ENCODE data around the gene HOXA6. TPM values are rescaled to one million over a fixed set of nuclear protein-coding genes. Genes with fewer than 3 reads are reported as not detected.

HOXA6 gene
- polyA plus RNA-seq, 1 experiment, result 0.77 TPM

DNA sequence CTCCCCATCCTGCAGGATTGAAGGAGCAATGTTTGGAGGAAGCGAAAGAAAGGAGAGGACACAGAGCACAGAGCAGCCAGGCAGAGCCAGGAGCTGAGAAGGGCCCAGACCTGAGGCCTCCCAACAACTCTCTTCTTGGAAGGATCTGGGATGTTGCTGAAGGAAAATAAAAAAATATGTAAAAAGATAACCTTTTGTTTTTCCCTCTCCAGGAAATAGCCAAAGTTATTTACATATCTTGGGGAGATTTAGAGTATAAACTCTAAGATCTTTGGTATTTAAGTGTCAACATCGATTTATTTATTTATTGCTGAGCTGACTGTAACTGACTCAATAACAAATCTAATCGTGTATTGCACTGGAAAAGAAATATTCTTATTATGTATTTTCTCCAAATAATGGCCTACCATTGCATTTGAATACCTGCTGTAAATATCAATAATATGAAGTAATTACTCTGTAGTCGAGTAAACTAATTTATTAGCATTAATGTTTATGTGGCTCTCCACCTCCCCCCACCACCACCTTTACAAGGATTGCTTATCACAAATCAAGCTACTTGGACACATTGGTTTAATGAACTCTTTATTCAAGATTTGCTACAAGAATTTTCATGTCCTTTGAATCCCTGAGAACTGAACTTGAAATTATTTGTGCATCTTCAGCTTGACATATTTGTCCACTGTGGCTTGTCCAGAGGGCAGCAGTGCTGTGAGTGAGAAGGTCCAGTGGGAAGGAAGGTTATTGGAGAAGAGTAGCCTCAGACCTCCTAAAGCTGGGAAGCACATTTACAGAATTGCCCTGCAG, 39.3 kb upstream of the HOXA6 start:
- ChIA-PET POLR2A (interaction anchor here (0.6 to 1.7 kb wide), 6 partner anchors 8 to 579 kb away, joined by 3 to 11 read pairs (median 7); no protein-coding TSS in a partner anchor), CTCF (interaction anchor here (1.1 to 12.5 kb wide), 7 partner anchors 9 to 884 kb away, joined by 3 to 187 read pairs (median 6); partner anchors contain the start of genes HOXA10 and HOXA9)
- peak overlapping the region; percentile 88 for H3K4me3 ChIP-seq (ENCODE audit: low read depth, low read length)
- peak; percentile 51 for DNase-seq (ENCODE audit: low read depth)
- peaks cover 6% of the 10 kb centered on the region for H3K36me3 ChIP-seq (ENCODE audit: control insufficient read depth, insufficient read depth, low read length)
- H3K27me3 ChIP-seq (ENCODE audit: control insufficient read depth, insufficient read depth, low read length), result no peaks in the 10 kb centered on the region
- TF ChIP-seq, protein P1, sequence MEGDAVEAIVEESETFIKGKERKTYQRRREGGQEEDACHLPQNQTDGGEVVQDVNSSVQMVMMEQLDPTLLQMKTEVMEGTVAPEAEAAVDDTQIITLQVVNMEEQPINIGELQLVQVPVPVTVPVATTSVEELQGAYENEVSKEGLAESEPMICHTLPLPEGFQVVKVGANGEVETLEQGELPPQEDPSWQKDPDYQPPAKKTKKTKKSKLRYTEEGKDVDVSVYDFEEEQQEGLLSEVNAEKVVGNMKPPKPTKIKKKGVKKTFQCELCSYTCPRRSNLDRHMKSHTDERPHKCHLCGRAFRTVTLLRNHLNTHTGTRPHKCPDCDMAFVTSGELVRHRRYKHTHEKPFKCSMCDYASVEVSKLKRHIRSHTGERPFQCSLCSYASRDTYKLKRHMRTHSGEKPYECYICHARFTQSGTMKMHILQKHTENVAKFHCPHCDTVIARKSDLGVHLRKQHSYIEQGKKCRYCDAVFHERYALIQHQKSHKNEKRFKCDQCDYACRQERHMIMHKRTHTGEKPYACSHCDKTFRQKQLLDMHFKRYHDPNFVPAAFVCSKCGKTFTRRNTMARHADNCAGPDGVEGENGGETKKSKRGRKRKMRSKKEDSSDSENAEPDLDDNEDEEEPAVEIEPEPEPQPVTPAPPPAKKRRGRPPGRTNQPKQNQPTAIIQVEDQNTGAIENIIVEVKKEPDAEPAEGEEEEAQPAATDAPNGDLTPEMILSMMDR (IDR thresholded peaks at IDR 0.05; ENCODE audit: insufficient read depth, low read depth, low read length), result no peak

DNA sequence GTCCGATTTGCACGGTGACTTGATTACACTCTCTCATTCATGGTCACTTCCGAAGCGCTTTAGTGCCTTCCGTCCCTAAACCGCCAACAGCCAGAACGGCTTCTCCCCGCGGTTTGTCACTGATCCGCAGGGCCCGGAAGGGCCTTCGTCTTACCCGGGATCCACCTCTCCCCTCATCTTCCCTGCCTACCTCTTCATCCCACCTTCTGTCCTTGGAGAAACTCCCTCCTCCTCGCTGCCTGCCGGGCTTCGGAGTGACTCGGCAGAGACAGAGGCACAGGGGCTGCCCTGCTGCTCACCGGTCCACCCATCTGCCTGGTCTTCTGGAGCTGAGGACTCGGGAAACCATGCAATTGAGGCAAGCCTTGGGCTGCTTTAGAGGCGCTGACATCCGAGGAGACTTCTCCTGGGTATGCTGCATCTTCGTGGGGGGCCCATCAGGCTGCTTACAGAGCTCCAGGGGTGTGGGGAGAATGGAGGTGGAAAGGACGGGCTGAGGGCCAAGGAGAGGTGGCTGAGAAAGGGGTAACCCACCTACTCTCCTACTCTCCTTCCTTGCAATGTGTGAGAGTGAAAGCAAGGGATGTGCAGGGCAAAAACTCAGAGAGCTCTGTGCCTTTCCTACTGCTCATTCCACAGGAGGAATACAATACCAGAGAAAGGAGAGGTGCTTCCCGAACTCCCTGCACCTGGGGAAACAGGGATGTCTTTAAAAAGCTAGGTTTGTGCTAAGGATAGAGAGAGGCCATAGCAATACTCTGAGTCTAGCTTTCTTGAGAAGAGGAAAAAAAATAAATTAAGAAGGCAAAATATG, 38.5 kb upstream of the HOXA6 start:
- H3K27me3 ChIP-seq (ENCODE audit: control insufficient read depth, insufficient read depth, low read length), result no peaks in the 10 kb centered on the region
- CTCF ChIA-PET, result interaction anchor here (0.6 to 12.5 kb wide), 6 partner anchors 10 to 999 kb away, joined by 3 to 187 read pairs (median 8); partner anchors contain the start of genes HOXA10 and HOXA9
- TF ChIP-seq, protein P1 (IDR thresholded peaks at IDR 0.05; ENCODE audit: insufficient read depth, low read depth, low read length), result no peak
- POLR2A ChIA-PET, result interaction anchor here (0.9 to 1.4 kb wide), 4 partner anchors 9 to 492 kb away, joined by 3 to 11 read pairs (median 8); no protein-coding TSS in a partner anchor
- H3K4me3 ChIP-seq (ENCODE audit: low read depth, low read length), result peak overlapping the region; percentile 88
- DNase-seq (ENCODE audit: low read depth), result no peak
- peaks cover 6% of the 10 kb centered on the region for H3K36me3 ChIP-seq (ENCODE audit: control insufficient read depth, insufficient read depth, low read length)

DNA sequence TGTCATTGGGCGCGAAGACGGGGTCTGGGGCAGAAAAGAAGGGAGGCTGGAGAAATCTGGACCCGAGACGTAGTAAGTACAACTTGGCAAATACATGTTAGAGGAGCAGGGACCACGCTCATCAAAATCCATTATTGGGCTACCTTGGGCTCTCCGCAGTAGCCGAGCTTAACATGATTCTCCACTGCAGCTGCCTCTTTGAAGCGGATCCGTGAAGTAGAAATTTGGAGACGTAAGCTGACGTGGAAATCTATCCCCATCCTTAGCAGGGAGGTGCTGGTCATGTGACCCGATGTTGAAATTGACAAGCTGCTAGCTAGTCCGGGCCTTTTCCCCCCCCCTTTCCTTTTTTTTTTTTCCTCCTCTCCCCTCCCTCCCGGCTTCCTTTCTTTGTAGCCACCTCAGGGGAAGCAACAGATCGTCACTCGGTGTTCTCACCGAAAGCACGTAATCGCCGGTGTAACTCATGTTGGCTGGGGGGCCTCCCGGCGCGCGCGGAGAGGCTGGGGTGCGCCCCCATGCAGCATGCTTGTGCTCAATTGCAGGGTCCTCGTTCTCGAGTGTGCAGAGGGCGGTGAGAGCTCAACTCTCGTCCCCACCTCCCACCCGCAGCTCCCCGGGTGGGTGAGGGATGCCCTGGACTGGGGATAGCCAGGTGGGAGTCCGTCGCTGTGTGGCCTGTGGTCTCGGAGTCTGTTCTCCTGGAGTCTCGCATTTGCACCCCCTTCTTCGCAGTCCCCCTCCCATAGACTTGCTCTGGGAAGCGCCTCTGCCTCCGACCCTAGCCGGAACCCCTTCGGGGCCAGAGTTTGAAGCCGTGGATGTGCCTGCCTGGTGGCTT, 37.7 kb upstream of the HOXA6 start, which contains the start of gene HOXA11:
HOXA11 (minus strand) TSS at position 220 of the 841 bp plus-strand sequence; CDS start at position 132, 88 bp downstream.
- Histone ChIP-seq H3K36me3 (ENCODE audit: control insufficient read depth, insufficient read depth, low read length) (peaks cover 6% of the 10 kb centered on the region), H3K27me3 (ENCODE audit: control insufficient read depth, insufficient read depth, low read length) (no peaks in the 10 kb centered on the region), H3K4me3 (ENCODE audit: low read depth, low read length) (peak within 1 kb of the TSS; percentile 88)
- TF ChIP-seq, protein P1 (IDR thresholded peaks at IDR 0.05; ENCODE audit: insufficient read depth, low read depth, low read length), result no peak
- DNase-seq (ENCODE audit: low read depth), result peak; percentile 94
- ChIA-PET CTCF (interaction anchor here (0.6 to 12.5 kb wide), 7 partner anchors 10 to 998 kb away, joined by 3 to 187 read pairs (median 10); partner anchors contain the start of genes HOXA10 and HOXA9), POLR2A (interaction anchor here (0.6 to 1.1 kb wide), 10 partner anchors 8 to 736 kb away, joined by 3 to 7 read pairs (median 4); partner anchors contain the start of gene HOXA7)

DNA sequence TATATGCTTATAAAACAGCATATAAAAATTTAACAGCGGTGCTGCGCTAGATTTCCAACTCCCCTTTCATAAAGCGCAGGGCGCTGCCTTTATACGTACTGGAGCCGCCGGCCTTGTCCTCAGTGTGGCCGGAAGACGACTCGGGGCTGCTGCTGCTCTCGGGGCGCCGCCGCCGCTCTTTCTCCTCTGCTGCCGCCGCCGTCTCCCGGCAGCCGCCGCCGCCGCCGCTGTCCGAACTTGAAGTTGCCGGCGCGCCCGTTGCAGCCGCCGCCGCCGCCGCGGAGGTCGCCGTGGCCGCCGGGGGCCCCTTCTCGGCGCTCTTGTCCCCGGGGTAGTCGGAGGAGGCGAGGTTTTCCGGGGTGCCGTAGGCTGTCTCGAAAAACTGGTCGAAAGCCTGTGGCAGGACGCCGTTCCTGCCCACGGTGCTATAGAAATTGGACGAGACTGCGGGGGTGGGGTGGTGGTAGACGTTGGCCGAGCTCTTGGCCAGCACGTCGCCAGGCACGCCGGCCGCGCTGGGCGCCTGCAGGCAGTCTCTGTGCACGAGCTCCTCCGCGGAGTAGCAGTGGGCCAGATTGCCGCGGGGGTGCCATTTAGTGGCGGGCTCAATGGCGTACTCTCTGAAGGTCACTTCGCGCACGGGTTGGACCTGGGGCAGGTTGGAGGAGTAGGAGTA, 36.9 kb upstream of the HOXA6 start:
- ChIA-PET POLR2A (interaction anchor here (0.6 to 1.1 kb wide), 9 partner anchors 8 to 603 kb away, joined by 3 to 7 read pairs (median 4); partner anchors contain the start of gene HOXA7), CTCF (interaction anchor here (0.6 to 12.5 kb wide), 6 partner anchors 9 to 910 kb away, joined by 3 to 187 read pairs (median 8); partner anchors contain the start of genes HOXA10 and HOXA9)
- no peak for DNase-seq (ENCODE audit: low read depth)
- H3K27me3 ChIP-seq (ENCODE audit: control insufficient read depth, insufficient read depth, low read length), result no peaks in the 10 kb centered on the region
- TF ChIP-seq, protein P1 (IDR thresholded peaks at IDR 0.05; ENCODE audit: insufficient read depth, low read depth, low read length), result no peak
- H3K36me3 ChIP-seq (ENCODE audit: control insufficient read depth, insufficient read depth, low read length), result peaks cover 6% of the 10 kb centered on the region
- H3K4me3 ChIP-seq (ENCODE audit: low read depth, low read length), result peak overlapping the region; percentile 88

Data from BJ (cell line).